GM12891 (cell line): Measurements from ENCODE around the gene MUC2.

Source experiments
- DNase-seq: peaks from one replicate; pipeline ENCODE4 v3.0.0; 2011; ENCODE audit warnings: low spot score; ENCODE audit not compliant: insufficient read length
- FAIRE-seq: peaks from 2 replicates; lab custom pipeline; 2011; peaks lifted over from hg19 to GRCh38; lab: Jason Lieb, UNC
- PAX5 ChIP-seq: IDR thresholded peaks from 2 replicates; pipeline ENCODE4 v1.6.1; 2011; ENCODE audit warnings: low read length, moderate library complexity, mild to moderate bottlenecking; ENCODE audit not compliant: insufficient read depth, severe bottlenecking
- POLR2A ChIP-seq: IDR thresholded peaks from 2 replicates; pipeline ENCODE4 v1.6.1; 2011; ENCODE audit warnings: low read depth, low read length, control low read depth
- POLR2AphosphoS5 ChIP-seq: IDR thresholded peaks from 2 replicates; pipeline ENCODE4 v1.6.1; 2011; ENCODE audit warnings: low read depth, low read length, control low read depth
- POU2F2 ChIP-seq: IDR thresholded peaks from 2 replicates; pipeline ENCODE4 v1.6.1; 2011; ENCODE audit warnings: low read depth, mild to moderate bottlenecking, control low read depth, low read length, moderate library complexity
- SPI1 ChIP-seq: IDR thresholded peaks from 2 replicates; pipeline ENCODE4 v1.6.1; 2011; ENCODE audit warnings: low read depth, low read length, control low read depth
- TAF1 ChIP-seq: IDR thresholded peaks from 2 replicates; pipeline ENCODE4 v1.6.1; 2011; ENCODE audit warnings: low read depth, low read length, control low read depth

Gene MUC2

DNA sequence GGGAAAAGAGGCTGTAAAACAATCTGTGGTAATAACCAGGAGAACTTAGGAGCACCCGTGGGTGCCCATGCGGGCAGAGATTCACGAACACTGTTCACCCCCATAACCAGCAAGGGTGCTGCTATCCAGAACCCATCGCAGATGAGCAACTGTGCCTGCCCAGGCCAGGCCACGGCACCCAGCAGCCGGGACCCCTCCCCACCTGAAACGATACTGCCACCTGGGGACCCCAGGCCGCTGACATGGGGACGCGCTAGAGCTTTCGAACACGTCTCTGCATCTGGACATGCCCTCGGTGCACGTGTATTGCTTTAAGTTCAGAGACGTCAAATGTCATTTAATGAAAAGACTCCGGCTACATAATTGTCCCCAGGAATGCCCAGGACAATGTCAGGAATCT, 14.3 kb upstream of the MUC2 start:
- FAIRE-seq, result no peak
- DNase-seq, result no peak
- TF ChIP-seq POLR2AphosphoS5, result no peak
- TF ChIP-seq TAF1, result no peak

DNA sequence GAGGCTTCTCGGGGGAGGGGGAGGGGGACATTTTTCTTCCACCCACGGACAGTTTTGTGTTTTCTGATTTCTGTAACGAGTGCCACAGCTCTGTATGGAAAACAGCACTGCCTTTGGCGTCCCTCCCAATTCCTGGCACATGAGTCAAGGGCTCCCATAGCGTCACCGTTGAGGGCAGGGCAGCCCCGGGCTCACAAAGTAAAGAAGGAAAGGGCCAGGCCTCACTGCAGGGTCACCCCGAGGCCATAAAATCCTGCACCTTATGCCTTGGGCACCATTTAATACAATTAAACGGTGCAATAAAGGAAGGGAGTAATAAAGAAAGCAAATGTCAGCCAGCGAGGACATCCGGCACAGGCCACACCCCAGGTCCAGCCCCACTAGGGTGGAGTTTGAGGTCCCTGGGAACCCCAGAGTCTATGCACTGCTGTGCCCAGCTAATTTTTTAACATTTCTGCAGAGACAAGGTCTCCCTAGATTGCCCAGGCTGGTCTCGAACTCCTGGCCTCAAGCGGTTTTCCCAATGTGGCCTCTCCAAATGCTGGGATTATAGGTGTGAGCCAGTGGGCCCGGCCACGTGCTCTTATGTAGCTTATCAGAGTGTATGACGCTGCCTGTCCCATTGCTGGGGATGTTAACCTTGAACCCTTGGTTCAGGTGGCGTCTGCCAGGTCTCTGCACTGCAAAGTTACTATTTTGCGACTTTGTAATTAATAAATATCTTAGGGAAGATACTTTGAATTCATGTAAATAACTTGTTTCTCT, 13.6 kb upstream of the MUC2 start:
- TF ChIP-seq POLR2A (no peak), SPI1 (no peak), PAX5 (no peak), POLR2AphosphoS5 (no peak), TAF1 (no peak), POU2F2 (no peak)
- no peak for DNase-seq
- no peak for FAIRE-seq

DNA sequence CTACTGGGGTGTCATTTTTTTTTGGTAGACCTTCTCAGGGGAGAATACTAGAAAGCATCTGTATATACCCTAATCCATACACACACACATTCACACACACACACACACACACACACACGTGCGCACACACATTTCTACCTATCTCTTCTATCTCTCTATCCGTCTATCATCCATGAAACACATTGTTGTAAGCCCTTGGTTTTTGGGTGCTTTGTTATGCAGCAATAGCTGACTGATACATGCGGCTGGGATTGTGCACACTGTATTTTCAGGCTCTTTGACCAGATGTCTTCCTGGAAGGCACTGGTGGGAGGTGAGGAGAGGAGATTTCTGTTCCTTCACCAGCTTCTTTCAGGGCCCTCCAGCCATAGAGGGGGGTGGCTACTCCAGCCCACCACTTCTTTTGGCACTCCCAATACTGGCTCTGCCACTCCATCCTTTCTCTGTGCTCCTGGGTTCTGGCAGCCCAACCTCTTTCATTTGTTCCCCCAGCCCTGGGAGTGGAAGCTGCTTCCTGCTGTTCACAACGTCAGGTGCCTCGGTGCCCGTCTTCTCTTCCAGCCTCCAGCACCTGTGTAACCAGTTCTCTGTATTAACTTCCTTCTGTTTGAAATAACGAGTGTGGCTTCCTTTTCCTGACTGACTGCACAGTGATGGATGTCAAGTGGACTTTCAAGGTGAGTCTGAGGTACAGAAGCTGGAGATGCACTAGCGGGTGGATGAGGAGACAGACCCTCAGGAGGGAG, 12.4 kb upstream of the MUC2 start:
- DNase-seq (no peak), FAIRE-seq (no peak)
- TF ChIP-seq POU2F2, result no peak
- TF ChIP-seq POLR2A, result no peak
- no peak for TF ChIP-seq SPI1

DNA sequence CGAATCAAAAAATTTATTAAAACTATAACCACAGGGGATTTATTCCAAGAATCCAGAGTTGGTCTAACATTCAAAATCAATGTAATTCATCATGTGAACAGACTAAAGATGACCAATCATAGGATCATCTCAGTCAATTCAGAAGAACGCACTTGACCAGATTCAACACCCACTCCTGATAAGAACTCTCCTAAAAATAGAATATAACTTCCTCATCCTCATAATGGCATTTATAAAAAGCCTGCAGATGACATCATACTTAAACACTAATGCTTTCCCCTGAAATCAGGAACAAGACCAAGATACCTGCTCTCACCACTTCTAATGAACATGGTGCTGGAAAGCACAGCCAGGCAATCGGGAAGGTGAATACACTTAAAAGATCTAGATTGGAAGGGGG, 10.5 kb upstream of the MUC2 start:
- no peak for FAIRE-seq

DNA sequence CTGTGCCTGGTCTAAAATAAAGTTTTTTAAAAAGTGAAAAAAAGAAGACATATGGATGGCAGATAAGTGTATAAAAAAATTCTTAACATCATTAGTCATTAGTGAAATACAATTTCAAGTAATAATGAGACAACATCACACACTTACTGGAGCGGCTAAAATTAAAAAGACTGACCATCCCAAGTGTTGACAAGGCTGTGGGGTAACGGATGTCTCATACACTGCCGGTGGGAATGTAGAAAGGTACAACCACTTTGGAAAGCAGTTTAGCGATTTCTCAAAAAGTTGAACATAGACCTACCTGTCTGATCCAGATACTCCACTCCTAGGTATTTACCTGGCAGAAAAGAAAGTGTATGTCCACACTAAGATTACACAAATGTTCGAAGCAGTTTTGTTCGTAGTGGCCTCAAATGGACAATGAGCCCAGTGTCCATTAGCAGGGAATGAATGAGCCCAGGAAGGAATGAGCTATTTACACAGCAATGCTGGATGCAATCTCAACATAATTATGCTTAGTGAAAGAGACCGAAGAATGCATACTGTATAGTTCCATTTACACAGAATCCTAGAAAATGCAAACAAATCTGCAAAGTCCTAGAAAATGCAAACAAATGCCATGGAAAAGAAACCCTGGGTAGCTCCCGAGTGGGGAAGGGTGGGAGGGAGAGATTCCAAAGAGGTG, 6.7 kb upstream of the MUC2 start:
- DNase-seq (no peak), FAIRE-seq (no peak)
- TF ChIP-seq POLR2A (no peak), POU2F2 (no peak), PAX5 (no peak), POLR2AphosphoS5 (no peak), SPI1 (no peak), TAF1 (no peak)

More for the DNA sequence above, 10.5 kb upstream of the MUC2 start:
- DNase-seq, result no peak
- TF ChIP-seq POLR2AphosphoS5 (no peak), SPI1 (no peak), POU2F2 (no peak), TAF1 (no peak), POLR2A (no peak), PAX5 (no peak)

DNA sequence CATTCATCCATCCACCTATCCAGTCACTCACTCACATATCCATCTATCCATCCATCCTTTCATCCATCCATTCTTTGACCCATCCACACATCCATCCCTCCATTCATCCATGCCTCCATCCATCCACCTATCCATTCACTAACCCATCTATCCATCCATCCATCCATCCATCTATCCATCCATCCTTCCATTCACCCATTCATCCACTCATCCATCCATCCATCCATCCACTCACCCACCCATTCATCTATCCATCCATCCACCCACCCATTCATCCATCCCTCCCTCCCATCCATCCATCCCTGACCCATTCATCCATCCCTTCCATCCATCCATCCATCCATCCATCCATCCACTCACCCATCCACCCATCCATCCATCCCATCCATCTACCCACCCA, 4.9 kb upstream of the MUC2 start:
- TF ChIP-seq POU2F2 (no peak), TAF1 (no peak), POLR2A (no peak), POLR2AphosphoS5 (no peak)
- FAIRE-seq, result no peak
- no peak for DNase-seq

DNA sequence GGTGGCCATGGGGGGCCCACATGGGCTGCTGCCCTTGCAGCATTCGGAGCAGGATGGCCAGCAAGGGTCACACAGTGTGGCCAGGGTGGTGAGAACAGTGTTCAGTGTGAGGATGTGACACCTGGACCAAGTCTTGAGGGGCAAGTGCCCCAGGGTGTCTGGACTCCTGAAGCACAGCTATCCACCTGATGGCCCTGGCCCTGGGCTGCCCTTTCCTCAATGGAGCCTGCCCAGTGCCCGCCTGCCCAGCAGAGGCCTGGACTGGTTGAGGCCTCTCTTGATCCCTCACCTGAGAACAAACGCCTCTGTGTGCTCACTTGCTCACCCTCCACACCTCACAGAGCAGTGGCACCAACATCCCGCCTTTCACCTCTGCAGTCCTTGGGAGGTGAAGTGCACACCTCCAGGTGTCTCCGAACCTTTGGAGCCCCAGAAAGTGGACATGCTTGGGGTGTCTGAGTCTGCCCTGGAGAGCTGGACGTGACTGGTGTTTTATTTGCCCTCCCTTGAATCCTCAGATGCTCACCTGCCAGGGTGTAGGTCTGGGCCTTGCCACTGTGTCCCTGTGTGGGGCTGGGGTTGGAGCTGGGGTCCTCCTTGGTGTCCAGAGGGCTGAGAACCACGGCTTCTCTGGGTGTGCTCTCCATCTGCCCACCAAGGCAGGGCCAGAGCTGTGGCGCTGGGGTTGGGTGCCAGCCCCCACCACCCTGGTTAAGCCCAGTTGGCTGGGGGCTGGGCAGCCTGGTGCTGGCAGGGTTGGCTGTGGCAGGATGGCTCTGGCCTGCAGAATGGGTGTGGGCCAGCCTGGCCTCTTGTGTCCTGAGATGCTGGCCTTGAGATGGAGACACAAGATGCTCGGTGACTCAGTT, 3.8 kb upstream of the MUC2 start:
- DNase-seq, result no peak
- FAIRE-seq, result no peak

DNA sequence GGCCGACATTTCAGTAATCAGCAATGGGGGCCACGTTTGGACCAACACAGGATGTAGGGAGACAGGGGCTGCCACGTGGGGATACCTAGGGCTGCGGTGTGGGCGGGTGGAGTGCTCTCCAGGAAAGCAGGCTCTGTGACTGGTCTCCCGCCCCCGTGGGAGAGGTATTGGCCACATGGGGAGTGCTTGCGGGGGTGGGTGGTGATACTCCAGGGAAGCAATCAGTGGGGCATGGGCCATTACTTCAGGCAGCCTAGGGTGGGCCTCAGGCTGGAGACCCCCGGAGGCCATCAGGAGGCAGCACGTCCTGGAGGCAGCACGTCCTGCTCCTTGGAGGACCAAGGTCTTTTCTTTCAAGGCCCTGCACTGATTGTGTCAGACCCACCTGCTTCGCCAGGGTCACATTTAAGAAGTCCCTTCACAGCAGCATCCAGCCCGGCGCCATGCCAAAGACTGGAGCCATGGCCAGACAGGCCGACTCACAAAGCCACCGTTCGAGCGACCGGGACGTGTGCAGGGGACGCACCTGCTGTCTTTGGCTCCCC, 3.0 kb upstream of the MUC2 start:
- DNase-seq (no peak), FAIRE-seq (no peak)
- no peak for TF ChIP-seq SPI1
- no peak for TF ChIP-seq PAX5
- TF ChIP-seq POLR2AphosphoS5, result no peak
- no peak for TF ChIP-seq POU2F2
- no peak for TF ChIP-seq POLR2A
- TF ChIP-seq TAF1, result no peak

More for the DNA sequence above, 3.8 kb upstream of the MUC2 start:
- TF ChIP-seq TAF1, result no peak
- TF ChIP-seq POU2F2, result no peak
- TF ChIP-seq POLR2AphosphoS5, result no peak
- no peak for TF ChIP-seq PAX5
- TF ChIP-seq POLR2A, result no peak
- no peak for TF ChIP-seq SPI1

DNA sequence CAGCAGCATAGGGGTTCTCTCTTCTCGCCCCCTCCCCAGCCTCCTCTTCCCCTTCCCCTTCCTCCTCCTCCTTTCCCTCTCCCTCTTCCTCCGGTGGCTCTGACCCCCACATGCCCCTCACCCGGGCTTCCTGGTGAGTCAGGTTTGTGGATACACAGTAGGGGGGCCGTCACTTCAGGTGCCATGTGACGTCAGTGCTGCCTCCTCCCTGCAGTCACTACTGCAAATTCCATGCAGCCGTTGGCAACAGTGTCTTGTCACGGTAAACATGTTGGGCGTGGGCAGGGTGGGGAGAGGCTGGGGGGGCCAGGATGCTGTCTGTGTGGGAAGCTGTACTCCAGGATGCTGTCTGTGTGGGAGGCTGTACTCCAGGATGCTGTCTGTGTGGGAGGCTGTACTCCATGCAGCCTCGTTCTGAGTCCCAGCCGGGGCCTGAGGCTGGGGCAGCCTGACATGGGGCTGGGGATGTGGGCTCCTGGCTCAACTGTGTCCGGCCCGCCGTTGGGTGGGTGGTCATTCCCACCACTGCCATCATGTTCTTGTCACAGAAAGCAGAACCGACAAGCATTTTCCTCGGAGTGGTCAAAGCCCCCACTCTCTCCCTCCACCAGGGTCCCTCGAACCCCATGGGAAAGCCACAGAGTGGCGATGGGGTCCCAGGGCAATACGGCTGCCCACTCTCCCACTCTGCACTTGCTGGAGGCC, 2.4 kb upstream of the MUC2 start:
- DNase-seq, result no peak
- TF ChIP-seq POLR2A (no peak), PAX5 (no peak), POU2F2 (no peak), TAF1 (no peak), POLR2AphosphoS5 (no peak), SPI1 (no peak)
- no peak for FAIRE-seq
